ENCODE results near the gene LCE4A.
"Not testable (repeated sequence)": the region's sequence is repeated elsewhere in the genome, so short reads cannot be mapped to it uniquely, and the experiment has no call there.

Gene LCE4A, protein sequence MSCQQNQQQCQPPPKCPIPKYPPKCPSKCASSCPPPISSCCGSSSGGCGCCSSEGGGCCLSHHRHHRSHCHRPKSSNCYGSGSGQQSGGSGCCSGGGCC

DNA sequence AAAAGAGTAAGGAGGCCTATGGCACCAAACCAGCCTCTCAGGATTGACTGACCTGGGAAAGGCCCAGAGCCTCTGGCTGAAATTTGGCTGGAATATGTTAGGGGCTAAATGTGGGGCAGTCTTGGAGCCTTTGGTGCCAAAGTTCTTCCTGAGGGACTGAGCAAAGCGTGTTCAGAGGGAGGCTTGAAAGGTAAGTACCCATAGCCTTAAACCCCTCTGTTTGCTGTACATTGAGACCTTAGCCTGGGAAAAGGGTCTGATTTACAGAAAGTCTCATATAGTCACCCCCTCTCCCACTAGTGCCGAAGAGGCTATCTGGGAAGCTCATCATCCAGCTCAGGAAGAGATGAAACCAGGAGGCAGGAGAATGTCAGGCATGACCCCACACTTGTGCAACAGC is at the start of gene LCE4A:
Gene LCE4A, plus strand, starts transcription at position 301 of the 400 bp plus-strand sequence. CDS start 916 bp downstream, outside the sequence.
- no peak for DNase-seq (ENCODE audit: low read depth)

DNA sequence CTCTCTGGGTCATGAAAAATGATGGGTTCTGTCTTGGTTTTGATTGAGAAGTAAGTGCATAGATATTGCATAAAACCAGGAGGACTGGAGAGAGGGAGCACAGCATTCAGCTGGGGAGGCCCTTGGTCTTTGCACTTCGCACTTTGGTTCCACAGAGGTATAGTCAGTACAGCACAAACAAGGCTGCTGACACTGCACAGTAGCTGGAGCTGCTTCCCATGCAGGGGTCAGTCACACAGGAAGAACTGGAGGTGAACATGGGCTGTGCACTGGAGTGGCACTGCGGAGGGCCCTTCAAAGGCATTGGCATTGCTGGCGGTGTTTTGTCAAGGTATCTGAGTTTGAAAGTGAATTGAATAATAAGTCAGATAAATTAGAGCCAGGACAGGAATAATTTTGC is 49.3 kb upstream of the LCE4A start:
- no peak for DNase-seq (ENCODE audit: low read depth)

DNA sequence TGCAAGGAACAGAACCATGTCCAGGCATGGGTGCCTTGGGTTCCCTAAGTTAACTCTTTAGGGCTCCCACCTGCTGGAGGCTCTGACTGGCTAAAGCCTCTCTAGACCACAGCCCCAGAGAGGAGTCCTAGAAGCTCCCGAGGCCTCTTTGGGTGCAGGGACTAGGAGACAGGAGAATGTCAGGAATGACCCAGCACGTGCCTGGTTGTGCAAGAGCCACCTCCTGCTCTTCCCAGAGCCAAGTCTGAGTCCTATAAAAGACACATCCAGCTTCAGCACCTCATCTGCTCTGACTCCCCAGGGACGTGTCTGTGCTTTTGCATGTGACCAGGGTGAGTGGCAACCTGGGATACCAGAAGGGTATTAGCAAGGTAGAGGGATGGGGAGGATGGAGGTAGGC is 44.9 kb upstream of the LCE4A start, which contains the start of gene LCE2D:
Gene LCE2D, plus strand, starts transcription at position 283 of the 400 bp plus-strand sequence. CDS start 726 bp downstream, outside the sequence.
- no peak for DNase-seq (ENCODE audit: low read depth)

DNA sequence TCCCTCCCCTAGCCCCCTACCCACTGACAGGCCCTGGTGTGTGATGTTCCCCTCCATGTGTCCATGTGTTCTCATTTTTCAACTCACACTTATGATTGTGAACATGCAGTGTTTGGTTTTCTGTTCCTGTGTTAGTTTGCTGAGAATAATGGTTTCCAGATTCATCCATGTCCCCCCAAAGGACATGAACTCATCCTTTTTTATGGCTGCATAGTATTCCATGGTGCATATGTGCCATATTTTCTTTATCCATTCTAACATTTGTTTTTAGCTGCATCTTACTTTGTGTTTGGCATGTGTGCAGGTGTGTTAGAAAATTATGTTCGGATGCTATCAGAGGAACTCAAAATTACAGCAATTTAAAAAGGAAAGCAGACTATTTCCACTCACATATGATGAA is 41.8 kb upstream of the LCE4A start:
- DNase-seq (ENCODE audit: low read depth): not testable (repeated sequence)

DNA sequence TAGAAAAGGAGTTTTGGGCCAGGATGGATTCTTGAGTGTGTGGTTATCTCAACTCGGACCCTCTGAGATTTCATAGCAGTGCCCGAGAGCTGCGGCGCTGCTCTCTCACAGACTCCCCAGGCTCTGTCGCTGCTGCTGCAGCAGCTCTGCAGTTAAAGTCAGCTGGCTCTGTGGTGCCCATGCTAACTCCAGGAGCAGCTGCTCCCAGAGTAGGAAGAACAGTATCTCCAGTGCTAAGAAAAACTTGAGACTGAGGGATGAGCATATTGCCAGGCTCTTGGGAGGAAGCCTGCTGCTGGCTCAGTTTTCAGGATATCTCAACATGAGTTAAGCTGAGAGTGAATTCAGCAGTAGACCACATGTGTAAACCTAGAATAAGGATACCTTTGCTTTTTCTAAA is 40.3 kb upstream of the LCE4A start:
- no peak for DNase-seq (ENCODE audit: low read depth)

DNA sequence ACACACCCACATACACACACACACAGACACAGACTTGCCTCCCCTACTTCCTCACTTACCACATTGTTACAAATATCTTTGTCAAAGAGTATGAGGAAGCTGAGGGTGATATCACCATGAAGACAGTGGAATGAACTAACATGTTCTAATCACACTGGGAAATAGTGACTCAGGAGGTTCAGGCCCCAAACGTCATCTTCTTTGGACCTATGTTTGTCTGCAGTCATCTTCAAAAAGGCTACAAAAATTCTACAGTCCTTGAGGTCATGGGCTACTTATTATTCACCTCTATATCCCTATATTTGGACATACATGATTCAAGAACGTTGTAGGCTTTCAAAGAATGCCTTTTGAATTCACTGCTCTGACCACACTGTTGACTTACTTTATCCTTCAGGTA is 34.9 kb upstream of the LCE4A start:
- no peak for DNase-seq (ENCODE audit: low read depth)

DNA sequence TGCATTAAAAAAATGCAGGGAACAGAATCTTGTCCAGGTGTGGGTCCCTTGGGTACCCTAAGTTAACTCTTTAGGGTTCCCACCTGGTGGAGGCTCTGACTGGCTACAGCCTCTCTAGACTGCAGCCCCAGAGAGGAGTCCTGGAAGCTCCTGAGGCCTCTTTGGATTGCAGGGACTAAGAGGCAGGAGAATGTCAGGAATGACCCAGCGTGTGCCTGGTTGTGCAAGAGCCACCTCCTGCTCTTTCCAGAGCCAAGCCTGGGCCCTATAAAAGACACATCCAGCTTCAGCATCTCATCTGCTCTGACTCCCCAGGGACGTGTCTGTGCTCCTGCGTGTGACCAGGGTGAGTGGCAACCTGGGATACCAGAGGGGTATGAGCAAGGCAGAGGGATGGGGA is 33.0 kb upstream of the LCE4A start, which contains the start of gene LCE2C:
Gene LCE2C, plus strand, starts transcription at position 297 of the 400 bp plus-strand sequence. CDS start 737 bp downstream, outside the sequence.
- DNase-seq (ENCODE audit: low read depth): not testable (repeated sequence)

DNA sequence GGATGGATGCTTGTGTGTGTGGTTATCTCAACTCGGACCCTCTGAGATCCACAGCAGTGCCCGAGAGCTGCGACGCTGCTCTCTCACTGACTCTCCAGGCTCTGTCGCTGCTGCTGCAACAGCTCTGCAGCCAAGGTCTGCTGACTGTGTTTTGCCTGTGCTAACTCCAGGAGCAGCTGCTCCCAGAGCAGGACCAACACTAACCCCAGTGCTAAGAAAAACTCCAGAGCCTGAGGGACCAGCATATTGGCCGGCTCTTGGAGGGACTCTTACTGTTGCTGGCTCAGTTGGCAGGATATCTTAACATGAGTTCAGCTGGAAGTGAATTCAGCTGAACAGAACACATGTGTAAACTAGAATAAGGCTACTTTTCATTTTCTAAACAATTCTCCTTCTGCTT is 28.5 kb upstream of the LCE4A start:
- no peak for DNase-seq (ENCODE audit: low read depth)

DNA sequence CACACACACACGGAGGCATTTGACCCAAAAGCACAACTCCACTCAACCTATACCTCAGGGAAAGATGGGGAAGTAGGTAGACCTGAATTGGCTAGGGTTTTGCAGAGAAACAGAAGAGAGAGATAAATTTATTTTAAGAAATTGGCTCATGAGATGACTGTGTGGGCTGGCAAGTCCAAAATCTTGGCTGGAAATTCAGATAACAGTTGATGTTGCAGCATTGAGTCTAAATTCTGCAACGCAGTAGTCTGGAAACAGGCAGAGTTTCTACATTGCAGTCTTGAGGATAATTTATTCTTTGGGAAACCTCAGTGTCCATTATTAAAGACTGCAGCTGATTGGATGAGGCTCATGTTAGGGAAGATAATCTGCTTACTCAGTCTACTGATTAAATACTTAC is 26.3 kb upstream of the LCE4A start:
- no peak for DNase-seq (ENCODE audit: low read depth)

DNA sequence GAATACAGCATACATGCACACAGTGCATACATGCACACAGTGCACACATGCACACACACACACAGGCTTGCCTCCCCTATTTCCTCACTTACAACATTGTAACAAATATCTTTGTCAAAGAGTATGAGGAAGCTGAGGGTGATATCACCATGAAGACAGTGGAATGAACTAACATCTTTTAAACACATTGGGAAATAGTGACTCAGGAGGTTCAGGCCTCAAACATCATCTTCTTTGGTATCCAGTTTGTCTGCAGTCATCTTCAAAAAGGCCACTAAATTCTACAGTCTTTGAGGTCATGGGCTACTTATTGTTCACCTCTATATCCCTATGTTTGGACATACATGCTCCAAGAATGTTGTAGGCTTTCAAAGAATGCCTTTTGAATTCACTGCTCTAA is 24.1 kb upstream of the LCE4A start:
- peak; percentile 6 for DNase-seq (ENCODE audit: low read depth)

DNA sequence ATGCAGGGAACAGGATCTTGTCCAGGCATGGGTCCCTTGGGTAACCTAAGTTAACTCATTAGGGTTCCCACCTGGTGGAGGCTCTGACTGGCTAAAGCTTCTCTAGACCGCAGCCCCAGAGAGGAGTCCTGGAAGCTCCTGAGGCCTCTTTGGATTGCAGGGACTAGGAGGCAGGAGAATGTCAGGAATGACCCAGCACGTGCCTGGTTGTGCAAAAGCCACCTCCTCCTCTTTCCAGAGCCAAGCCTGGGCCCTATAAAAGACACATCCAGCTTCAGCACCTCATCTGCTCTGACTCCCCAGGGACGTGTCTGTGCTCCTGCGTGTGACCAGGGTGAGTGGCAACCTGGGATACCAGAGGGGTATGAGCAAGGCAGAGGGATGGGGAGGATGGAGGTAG is 22.1 kb upstream of the LCE4A start, which contains the start of gene LCE2B:
Gene LCE2B, plus strand, starts transcription at position 301 of the 400 bp plus-strand sequence. CDS start 721 bp downstream, outside the sequence.
- DNase-seq (ENCODE audit: low read depth): not testable (repeated sequence)

DNA sequence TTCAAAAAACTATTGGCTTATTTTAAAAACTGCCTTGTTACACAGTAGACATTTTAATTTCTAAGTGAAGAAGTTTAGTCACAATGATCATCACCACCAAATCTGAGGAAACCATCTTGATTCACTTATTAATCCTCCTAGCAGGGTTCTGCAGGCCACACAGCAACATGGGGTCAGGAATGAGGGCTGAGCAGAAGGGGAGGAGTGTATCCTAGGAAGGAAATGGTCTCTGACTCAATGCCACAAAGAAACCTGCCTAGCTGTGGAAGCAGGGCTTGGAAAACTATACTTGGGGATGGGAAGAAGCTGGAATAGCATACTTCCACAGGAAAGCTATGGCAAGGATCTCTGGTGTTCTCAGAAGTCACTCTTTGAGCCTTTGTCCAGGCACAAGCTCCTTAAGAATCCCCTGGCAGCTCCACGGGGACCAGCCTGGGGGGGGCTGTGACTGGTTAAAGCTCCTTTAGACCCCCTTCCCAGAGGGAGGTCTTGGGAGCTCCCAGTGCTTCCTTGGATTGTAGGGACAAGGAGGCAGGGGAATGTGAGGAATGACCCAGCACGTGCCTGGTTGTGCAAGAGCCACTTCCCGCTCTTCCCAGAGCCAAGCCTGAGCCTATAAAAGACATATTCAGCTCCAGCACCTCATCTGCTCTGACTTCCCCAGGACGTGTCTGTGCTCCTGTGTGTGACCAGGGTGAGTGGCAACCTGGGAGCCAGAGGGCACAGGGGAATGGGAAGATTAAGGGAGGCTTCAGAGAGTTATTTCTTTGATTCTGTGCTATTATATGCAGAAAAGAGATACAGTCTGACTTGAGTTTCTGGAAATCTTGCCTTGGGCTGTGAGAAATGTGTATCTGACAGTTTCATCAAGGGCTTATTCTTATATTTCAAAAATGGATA is 10.0 kb upstream of the LCE4A start, which contains the start of gene LCE2A:
Gene LCE2A, plus strand, starts transcription at position 645 of the 900 bp plus-strand sequence. CDS start 557 bp downstream, outside the sequence.
- DNase-seq (ENCODE audit: low read depth): peak; percentile 7

DNA sequence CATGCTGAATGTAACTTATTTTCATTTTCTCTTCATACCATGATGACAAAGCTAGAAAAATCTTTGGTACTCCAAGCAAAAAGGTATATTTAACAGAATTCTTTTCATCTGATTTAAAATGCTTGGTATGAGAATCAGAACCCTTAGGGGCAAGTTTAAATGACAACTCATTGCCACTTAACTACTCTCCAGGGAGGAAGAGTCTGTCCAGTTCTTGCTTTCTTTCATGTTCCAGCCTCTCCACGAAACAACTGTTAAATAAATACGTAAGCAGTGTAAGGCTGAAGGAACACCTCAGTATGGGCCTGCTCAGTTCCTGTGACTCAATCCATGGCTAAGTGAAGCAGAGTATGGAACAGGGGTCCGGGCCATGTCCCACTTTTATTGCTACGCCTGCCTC is 8.2 kb upstream of the LCE4A start:
- peak; percentile 5 for DNase-seq (ENCODE audit: low read depth)

DNA sequence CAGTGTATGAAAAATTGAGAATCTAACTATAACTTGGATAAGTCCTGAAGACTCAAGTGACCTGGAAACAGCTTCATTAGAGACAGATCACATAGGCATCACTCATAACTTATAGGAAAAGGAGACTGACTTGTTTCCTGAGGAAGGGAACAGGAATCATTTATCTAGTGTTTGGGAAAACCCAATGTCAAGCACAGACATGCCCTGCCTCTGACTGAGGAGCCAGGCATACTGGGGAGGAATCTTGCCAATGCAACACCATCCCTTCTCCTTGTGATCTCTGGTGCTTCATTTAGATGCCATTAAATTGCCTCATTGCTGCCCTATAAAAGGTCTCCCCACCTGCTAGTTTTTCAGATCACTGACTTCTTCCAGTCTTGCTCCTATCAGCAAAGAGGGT is 10.3 kb downstream of the LCE4A start:
- DNase-seq (ENCODE audit: low read depth): no peak

DNA sequence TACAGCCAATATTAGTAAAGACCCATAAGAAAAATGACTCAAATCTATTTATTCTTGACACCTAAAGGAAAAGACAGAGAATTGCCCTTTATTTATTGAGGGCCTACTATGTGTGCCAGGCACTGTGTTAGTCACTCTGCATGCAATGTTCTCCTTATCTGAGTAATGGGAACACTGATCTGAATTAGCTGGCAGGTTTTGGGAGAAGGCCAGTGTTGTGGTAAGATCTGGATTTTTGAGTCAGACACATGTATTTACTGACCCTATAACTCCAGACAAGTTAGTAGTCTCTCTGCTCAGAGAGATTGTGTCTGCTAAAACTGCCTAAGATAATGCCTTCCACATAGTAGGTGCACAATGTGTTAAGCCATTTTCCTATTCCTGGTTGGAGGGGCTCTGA is 17.3 kb downstream of the LCE4A start:
- no peak for DNase-seq (ENCODE audit: low read depth)

DNA sequence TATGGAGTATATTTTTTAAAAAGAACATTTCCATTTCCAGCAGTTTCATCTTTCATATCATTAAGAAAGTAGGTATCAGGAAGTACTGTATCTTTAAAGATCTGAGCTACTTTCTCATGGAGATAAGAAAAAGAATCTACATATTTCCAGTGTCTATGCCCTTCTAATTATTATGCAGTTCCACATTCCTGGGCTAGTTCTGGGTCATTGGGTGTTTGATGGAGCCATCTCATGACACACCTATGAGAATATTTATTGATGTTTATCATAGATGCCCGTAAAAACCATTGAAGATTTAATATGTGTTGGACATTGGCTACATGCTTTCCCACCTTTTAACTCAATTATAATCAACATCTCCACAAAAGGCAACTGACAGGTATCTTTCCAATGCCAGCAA is 21.0 kb downstream of the LCE4A start:
- no peak for DNase-seq (ENCODE audit: low read depth)

DNA sequence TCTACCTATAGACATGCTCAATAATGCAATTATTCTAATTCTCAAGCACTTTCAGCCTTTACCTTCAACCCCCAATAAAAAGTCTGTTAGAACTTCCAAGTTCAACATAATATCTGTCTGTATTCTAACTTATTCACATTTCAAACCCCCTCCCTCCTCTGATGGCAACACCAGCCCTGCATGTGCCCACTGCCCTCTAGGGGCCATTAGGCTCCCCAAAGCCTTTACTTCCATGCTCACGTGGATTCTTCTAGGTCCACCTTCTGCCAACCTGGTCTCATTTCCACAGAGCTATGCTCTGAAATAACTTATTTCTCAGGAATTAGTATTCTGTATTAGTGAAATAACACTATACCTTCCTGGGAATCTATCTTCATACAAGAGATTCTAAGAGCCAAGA is 27.7 kb downstream of the LCE4A start:
- no peak for DNase-seq (ENCODE audit: low read depth)

DNA sequence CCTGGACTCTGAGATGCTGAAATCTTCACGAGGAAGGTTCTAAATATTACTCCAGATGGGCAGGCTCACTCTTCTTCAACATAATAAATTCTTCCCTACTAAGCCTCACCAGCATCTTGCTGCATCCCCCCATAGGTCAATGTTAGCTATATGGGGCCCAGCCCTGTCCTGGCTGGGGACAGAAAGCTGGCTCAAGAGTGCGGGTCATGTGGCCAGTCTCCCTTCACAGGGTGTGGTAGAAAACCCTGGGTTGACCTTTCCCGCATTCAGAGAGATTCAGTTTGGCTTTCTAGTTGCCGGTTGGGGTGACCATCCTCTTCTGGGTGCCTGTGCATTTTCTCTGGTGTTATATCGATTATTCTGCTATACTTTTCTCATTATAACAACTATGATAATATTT is 30.0 kb downstream of the LCE4A start:
- DNase-seq (ENCODE audit: low read depth): no peak

DNA sequence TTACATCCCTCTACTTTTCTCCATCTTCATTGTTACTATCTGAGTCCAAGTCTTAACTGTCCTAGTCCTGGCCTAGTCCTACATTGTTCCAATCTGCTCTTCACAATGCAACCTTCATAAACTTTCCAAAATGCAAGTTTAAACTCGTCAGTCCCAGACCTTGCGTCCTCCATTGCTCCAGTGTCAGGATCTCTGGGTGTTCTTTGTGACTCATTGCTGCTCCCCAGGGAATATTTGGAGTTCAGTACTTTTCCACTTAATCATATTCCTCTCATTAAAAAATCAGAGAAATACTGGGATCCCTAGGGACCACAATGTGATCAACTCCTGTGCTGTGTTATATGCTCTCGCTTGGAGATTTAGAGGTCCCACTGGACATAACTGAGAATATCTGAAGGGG is 31.9 kb downstream of the LCE4A start:
- no peak for DNase-seq (ENCODE audit: low read depth)

DNA sequence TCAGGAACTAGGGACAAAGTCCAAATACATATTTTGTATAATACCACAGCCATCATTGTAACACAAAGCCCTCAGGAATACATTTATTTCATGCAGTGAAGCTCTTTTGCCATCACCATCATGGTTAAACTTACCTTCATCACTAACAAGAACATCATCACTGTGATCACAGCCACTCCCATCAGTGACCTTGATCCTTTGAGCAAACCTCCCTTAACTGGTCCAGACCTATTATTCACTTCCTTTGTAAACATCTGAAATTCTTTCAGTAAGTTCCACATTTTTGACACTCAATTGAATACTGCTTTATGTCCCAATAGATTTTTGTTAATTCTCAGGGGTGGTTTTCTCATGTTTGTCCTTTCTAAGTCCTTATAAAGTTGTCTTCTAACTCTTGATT is 33.7 kb downstream of the LCE4A start:
- DNase-seq (ENCODE audit: low read depth): no peak

DNA sequence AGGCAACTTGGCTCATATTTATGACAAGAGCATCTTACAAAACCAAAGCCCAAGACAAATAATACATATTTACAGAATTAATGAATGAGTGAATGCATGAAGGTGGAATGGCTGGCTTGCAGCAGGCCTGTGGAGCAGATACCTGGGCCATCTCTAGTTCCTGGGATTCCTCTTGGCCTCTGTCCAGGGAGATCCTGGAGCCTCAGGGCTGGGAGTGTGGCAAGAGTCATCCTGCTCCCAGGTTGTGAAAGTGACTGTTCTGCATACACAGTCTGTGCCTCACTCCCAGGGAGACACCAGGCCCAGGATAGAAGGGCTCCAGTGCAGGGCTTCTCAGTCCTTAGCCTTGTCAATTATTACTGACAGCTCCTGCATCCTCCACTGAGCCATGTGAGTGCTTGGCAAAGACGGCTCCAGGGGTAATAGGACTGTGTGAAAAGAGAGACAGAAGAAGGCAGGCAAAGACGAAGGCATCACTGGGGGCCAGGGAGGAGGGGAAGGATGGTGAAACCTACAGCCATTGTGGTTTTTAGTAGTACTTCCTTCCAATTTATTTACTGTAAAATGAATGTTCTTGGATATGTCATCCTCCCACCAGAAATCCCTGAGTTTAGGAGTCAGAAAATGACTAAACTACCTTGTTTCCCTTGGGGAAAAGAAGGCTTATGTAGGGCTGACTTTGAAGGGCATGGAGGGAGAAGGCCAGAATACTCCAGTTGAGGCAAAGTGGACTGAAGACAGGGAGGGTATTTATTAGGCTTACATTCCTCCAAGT is 35.6 kb downstream of the LCE4A start:
- DNase-seq (ENCODE audit: low read depth): no peak

DNA sequence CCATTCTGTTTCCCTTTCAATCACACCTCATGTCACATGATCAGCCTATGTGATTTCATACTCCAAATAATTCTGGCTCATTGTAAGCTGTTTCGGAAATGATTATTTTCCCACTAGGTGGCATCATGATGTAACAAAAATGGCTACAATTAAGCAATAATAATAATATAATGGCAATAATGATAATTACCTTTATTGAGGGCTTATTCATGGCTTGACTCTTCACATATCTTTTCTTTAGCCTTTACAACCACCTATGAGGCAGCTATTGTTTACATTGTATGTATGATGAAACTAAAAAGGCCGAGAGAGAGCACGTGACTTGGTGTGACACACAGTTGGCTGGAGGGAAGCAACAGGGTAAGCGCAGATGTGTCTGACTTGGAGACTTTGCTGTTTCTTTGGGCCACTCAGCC is 37.3 kb downstream of the LCE4A start:
- DNase-seq (ENCODE audit: low read depth): no peak
